Mammary epithelial cell (primary cell): ENCODE data around the gene NUDT16L1.

Experiments
- CTCF ChIP-seq, 2 donors: IDR thresholded peaks in 1 of 2; conservative IDR thresholded peaks in 1 of 2; 2 replicates each; pipeline ENCODE4 v1.5.1; 2011 to 2012; ENCODE audit warnings: inconsistent platforms in 2 of 2, low read length in 2 of 2, mild to moderate bottlenecking in 2 of 2, control low read depth in 1 of 2, low read depth in 1 of 2; ENCODE audit not compliant: insufficient read depth in 1 of 2; ENCODE audit errors: extremely low read depth in 1 of 2
- EZH2 ChIP-seq: IDR thresholded peaks from 2 replicates; pipeline ENCODE4 v1.6.1; 2012; ENCODE audit warnings: low read length, inconsistent platforms, borderline replicate concordance

GRCh38 chr16:4700380-4700996 lies 7.1 kb downstream of the NUDT16L1 start:
- TF ChIP-seq CTCF (conservative IDR thresholded peaks at IDR 0.05 in 1 of 2, IDR thresholded peaks at IDR 0.05 in 1 of 2; ENCODE audit: extremely low read depth in 1 of 2, insufficient read depth in 1 of 2, low read depth in 1 of 2, low read length in 2 of 2) = no peak
- no peak for TF ChIP-seq EZH2
